ENCODE results near the gene HLCS.

The HLCS gene

GRCh38 chr21:36874665-36875064 lies 91.8 kb downstream of the HLCS start:
- Histone ChIP-seq H3K9me3 (no peaks in the 10 kb centered on the region), H3K4me1 (ENCODE audit: control insufficient read depth in 1 of 2, insufficient read depth in 1 of 2, low read depth in 1 of 2, low read length in 1 of 2) (no peaks in the 10 kb centered on the region), H3K36me3 (no peaks in the 10 kb centered on the region), H3K4me3 (ENCODE audit: low read depth in 1 of 2, low read length in 1 of 2) (no peak overlapping the region), H3K27ac (no peak overlapping the region), H3K27me3 (no peaks in the 10 kb centered on the region)
- TF ChIP-seq, protein P1, sequence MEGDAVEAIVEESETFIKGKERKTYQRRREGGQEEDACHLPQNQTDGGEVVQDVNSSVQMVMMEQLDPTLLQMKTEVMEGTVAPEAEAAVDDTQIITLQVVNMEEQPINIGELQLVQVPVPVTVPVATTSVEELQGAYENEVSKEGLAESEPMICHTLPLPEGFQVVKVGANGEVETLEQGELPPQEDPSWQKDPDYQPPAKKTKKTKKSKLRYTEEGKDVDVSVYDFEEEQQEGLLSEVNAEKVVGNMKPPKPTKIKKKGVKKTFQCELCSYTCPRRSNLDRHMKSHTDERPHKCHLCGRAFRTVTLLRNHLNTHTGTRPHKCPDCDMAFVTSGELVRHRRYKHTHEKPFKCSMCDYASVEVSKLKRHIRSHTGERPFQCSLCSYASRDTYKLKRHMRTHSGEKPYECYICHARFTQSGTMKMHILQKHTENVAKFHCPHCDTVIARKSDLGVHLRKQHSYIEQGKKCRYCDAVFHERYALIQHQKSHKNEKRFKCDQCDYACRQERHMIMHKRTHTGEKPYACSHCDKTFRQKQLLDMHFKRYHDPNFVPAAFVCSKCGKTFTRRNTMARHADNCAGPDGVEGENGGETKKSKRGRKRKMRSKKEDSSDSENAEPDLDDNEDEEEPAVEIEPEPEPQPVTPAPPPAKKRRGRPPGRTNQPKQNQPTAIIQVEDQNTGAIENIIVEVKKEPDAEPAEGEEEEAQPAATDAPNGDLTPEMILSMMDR (IDR thresholded peaks at IDR 0.05): no peak

DNA sequence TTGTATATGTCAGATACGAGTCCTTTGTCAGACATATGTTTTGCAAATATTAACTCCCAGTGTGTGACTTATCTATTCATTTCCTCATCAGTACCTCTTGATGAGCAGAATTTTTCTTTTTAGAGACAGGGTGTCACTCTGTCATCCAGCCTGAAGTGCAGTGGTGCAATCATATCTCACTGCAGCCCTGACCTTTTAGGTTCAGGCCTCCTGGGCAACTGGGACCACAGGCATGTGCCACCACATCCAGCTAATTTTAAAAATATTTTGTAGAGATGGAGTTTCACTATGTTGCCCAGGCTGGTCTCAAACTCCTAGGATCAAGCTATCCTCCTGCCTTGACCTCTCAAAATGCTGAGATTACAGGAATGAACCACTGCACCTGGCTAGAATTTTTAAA lies 93.0 kb downstream of the HLCS start:
- no peaks in the 10 kb centered on the region for H3K4me1 ChIP-seq (ENCODE audit: control insufficient read depth in 1 of 2, insufficient read depth in 1 of 2, low read depth in 1 of 2, low read length in 1 of 2)
- no peaks in the 10 kb centered on the region for H3K27me3 ChIP-seq
- H3K4me3 ChIP-seq (ENCODE audit: low read depth in 1 of 2, low read length in 1 of 2): no peak overlapping the region
- no peaks in the 10 kb centered on the region for H3K9me3 ChIP-seq
- H3K36me3 ChIP-seq: no peaks in the 10 kb centered on the region
- TF ChIP-seq, protein P1 (IDR thresholded peaks at IDR 0.05): no peak
- H3K27ac ChIP-seq: no peak overlapping the region

DNA sequence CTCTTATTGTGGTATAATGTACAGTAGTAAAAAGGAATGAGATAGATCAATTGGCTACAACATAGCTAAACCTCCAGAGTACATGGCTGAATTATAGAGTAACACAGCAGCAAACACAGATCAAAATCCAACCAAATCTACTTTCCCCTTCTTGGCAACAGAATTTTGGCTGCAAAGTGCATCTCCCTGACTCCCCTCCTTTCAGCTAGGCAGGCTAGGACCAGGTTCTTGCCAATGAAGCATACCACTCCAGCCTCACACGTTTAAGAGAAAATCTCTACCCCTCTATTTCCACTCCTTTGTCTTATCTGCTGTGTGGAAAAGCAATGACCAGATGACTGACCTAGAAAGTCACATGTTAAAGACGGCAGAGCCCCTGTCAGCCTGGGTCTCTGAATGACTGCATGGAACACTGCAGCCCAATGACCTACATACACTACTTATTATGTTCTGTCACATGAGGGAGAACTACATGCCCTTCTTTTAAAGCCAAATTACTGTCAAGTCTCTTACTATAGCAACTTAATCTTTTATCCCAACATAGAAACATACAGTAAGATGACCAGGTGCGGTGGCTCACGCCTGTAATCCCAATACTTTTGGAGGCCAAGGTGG lies 99.1 kb downstream of the HLCS start:
- no peaks in the 10 kb centered on the region for H3K27me3 ChIP-seq
- H3K9me3 ChIP-seq: no peaks in the 10 kb centered on the region
- TF ChIP-seq, protein P1 (IDR thresholded peaks at IDR 0.05): no peak
- no peak overlapping the region for H3K27ac ChIP-seq
- no peaks in the 10 kb centered on the region for H3K4me1 ChIP-seq (ENCODE audit: control insufficient read depth in 1 of 2, insufficient read depth in 1 of 2, low read depth in 1 of 2, low read length in 1 of 2)
- no peak overlapping the region for H3K4me3 ChIP-seq (ENCODE audit: low read depth in 1 of 2, low read length in 1 of 2)
- no peaks in the 10 kb centered on the region for H3K36me3 ChIP-seq

DNA sequence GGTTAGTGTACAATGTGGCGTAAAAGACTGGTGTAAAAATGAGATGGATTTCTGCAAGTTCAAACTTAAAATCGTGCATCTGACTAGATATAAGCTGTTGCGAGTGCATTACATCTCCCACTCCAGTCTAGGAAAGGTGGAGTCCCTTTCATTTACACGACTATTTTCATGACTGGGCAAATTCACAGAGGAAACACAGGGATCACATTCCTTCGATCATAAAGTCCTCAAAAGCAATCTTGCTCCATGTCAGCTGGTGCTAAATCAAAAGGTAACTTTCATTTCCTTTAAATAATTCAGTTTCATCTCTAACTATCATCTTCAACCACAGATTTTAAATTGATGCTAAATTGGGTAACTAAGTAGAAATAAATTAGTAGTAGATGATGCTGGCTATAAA lies 100.0 kb downstream of the HLCS start:
- Histone ChIP-seq H3K27me3 (no peaks in the 10 kb centered on the region), H3K9me3 (no peaks in the 10 kb centered on the region), H3K27ac (no peak overlapping the region), H3K36me3 (no peaks in the 10 kb centered on the region), H3K4me3 (ENCODE audit: low read depth in 1 of 2, low read length in 1 of 2) (no peak overlapping the region), H3K4me1 (ENCODE audit: control insufficient read depth in 1 of 2, insufficient read depth in 1 of 2, low read depth in 1 of 2, low read length in 1 of 2) (no peaks in the 10 kb centered on the region)
- TF ChIP-seq, protein P1 (IDR thresholded peaks at IDR 0.05): no peak

DNA sequence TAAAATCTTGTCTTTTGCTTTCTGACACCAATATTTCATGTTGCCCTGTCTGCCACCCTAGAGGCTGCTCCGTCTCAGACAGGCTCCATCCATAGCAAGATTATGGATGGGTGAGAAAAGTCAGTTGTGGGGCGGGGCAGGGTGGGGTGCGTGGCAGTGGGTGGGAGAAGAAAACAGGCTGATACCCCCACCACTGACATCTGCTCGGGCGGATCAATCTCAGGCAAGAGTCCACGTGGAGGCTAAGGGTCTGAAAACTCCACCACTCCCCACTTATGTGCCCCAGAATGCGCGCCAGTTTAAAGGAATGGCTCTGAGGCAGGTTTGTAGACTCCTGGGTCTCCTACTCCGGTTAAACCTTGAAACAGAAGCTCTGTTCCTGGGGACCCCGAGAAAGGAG lies 101.5 kb downstream of the HLCS start:
- H3K4me3 ChIP-seq (ENCODE audit: low read depth in 1 of 2, low read length in 1 of 2): no peak overlapping the region
- no peaks in the 10 kb centered on the region for H3K27me3 ChIP-seq
- H3K27ac ChIP-seq: no peak overlapping the region
- TF ChIP-seq, protein P1 (IDR thresholded peaks at IDR 0.05): no peak
- H3K4me1 ChIP-seq (ENCODE audit: control insufficient read depth in 1 of 2, insufficient read depth in 1 of 2, low read depth in 1 of 2, low read length in 1 of 2): peaks cover 0 to under 1% of the 10 kb centered on the region in 2 experiments
- H3K36me3 ChIP-seq: no peaks in the 10 kb centered on the region
- no peaks in the 10 kb centered on the region for H3K9me3 ChIP-seq
